Keratinocyte (primary cell): ENCODE data around the gene DENND6B. TPM values are rescaled to one million over a fixed set of nuclear protein-coding genes. Genes with fewer than 3 reads are reported as not detected.

Source experiments
- DNase-seq: peaks from one replicate; pipeline ENCODE4 v3.0.0-alpha.2; 2011; ENCODE audit warnings: low read depth, missing footprints, low spot score
- FAIRE-seq: peaks from 2 replicates; lab custom pipeline; 2011; peaks lifted over from hg19 to GRCh38; lab: Jason Lieb, UNC
- H2AFZ ChIP-seq: 2 replicates; pipeline ENCODE4 v1.6.0; 2012; ENCODE audit warnings: low read length, control low read depth, inconsistent platforms; ENCODE audit not compliant: control insufficient read depth
- H3K27ac ChIP-seq: 2 replicates; pipeline ENCODE4 v1.5.1; 2011; ENCODE audit warnings: low read length; ENCODE audit not compliant: control insufficient read depth, insufficient read depth
- H3K27me3 ChIP-seq: 3 replicates; pipeline ENCODE4 v1.6.0; 2011; ENCODE audit warnings: low read length; ENCODE audit not compliant: control insufficient read depth, insufficient read depth; ENCODE audit errors: extremely low read depth
- H3K36me3 ChIP-seq, 2 experiments: 2 replicates in 1 of 2; 3 replicates in 1 of 2; pipeline ENCODE4 v1.5.1; 2011; ENCODE audit warnings: low read length in 2 of 2, mild to moderate bottlenecking in 1 of 2; ENCODE audit not compliant: control insufficient read depth in 2 of 2, insufficient read depth in 2 of 2; ENCODE audit errors: extremely low read depth in 1 of 2
- H3K4me1 ChIP-seq: 3 replicates; pipeline ENCODE4 v1.5.1; 2011; ENCODE audit warnings: low read length; ENCODE audit not compliant: control insufficient read depth, insufficient read depth; ENCODE audit errors: extremely low read depth
- H3K4me2 ChIP-seq: 3 replicates; pipeline ENCODE4 v1.6.0; 2011; ENCODE audit warnings: low read depth, low read length; ENCODE audit not compliant: control insufficient read depth, insufficient read depth; ENCODE audit errors: extremely low read depth
- H3K4me3 ChIP-seq, 3 experiments: fragments of 200-600 bp in 1 of 3; sonication (generic) in 1 of 3; 2 replicates in 2 of 3; 3 replicates in 1 of 3; pipeline ENCODE4 v1.5.1; 2011 to 2016; ENCODE audit warnings: low read length in 3 of 3, mild to moderate bottlenecking in 3 of 3, control low read depth in 2 of 3, inconsistent platforms in 1 of 3, low read depth in 1 of 3, mixed read lengths in 1 of 3, mixed run types in 1 of 3, moderate library complexity in 1 of 3; ENCODE audit not compliant: control insufficient read depth in 2 of 3, insufficient read depth in 2 of 3; ENCODE audit errors: extremely low read depth in 1 of 3
- H3K79me2 ChIP-seq: 2 replicates; pipeline ENCODE4 v1.6.0; 2012; ENCODE audit warnings: low read length; ENCODE audit not compliant: control insufficient read depth, insufficient read depth
- H3K9ac ChIP-seq: 3 replicates; pipeline ENCODE4 v1.6.0; 2011; ENCODE audit warnings: low read length; ENCODE audit not compliant: control insufficient read depth, insufficient read depth; ENCODE audit errors: extremely low read depth
- H3K9me1 ChIP-seq: 3 replicates; pipeline ENCODE4 v1.6.0; 2011; ENCODE audit warnings: low read length; ENCODE audit not compliant: control insufficient read depth, insufficient read depth; ENCODE audit errors: extremely low read depth
- H3K9me3 ChIP-seq: 2 replicates; pipeline ENCODE4 v1.5.1; 2012; ENCODE audit warnings: low read depth, low read length; ENCODE audit not compliant: control insufficient read depth
- H4K20me1 ChIP-seq: 3 replicates; pipeline ENCODE4 v1.6.0; 2011; ENCODE audit warnings: low read length; ENCODE audit not compliant: control insufficient read depth, insufficient read depth; ENCODE audit errors: extremely low read depth
- CTCF ChIP-seq, 3 experiments: IDR thresholded peaks in 1 of 3; conservative IDR thresholded peaks in 1 of 3; optimal IDR thresholded peaks in 1 of 3; 2 replicates in 2 of 3; 3 replicates in 1 of 3; pipeline versions ENCODE3 to v1.5.1; 2011; ENCODE audit warnings: low read length in 3 of 3, mild to moderate bottlenecking in 3 of 3, moderate library complexity in 2 of 3, control low read depth in 1 of 3, inconsistent platforms in 1 of 3; ENCODE audit not compliant: insufficient read depth in 2 of 3; ENCODE audit errors: extremely low read depth in 1 of 3
- EZH2 ChIP-seq: IDR thresholded peaks from one replicate; pipeline ENCODE4 v1.6.1; 2012; ENCODE audit warnings: inconsistent platforms, mild to moderate bottlenecking, low read length, moderate library complexity
- dilution Hi-C: fragments of 300-500 bp; cut with MboI; formaldehyde crosslinking; loops from one replicate; pipeline ENCODE4 v1.7.0; 2020; ENCODE audit warnings: low sequenced_read_pairs; ENCODE audit not compliant: extremely low pct_ligation_motif_present
- polyA plus RNA-seq, 5 experiments: library from polyadenylated mRNA; depleted of rRNA in 3 of 5; stranded (reverse) in 3 of 5; stranded (forward) in 1 of 5; unstranded in 1 of 5; fragments of >200 nt; gene quantifications; 1 replicate in 1 of 5; 2 replicates in 3 of 5; 3 replicates in 1 of 5; pipeline versions ENCODE4 v1.2.1 to v1.2.3, GENCODE V29; 2011 to 2012; ENCODE audit warnings: missing spikeins in 2 of 5, low read depth in 1 of 5, low replicate concordance in 1 of 5

Gene DENND6B
- polyA plus RNA-seq, 1 donor (not counting 4 experiments of a cell fraction or from before 2014, with no cell fraction given) = 0.94 TPM

GRCh38 chr22:50315289-50316113 is 11.3 kb downstream of the DENND6B start:
- Histone ChIP-seq H3K36me3 (no peaks in the 10 kb centered on the region), H3K4me1 (peaks cover 4% of the 10 kb centered on the region), H3K27ac (no peak overlapping the region), H3K9me3 (no peaks in the 10 kb centered on the region), H2AFZ (no peak overlapping the region), H3K27me3 (peaks cover 15% of the 10 kb centered on the region), H3K9ac (no peak overlapping the region), H3K79me2 (no peaks in the 10 kb centered on the region), H3K9me1 (no peaks in the 10 kb centered on the region), H3K4me2 (no peak overlapping the region), H3K4me3 (no peak overlapping the region), H4K20me1 (no peaks in the 10 kb centered on the region)
- dilution Hi-C loops = no loop called here
- TF ChIP-seq CTCF (optimal IDR thresholded peaks at IDR 0.05 in 1 of 3, IDR thresholded peaks at IDR 0.05 in 1 of 3, conservative IDR thresholded peaks at IDR 0.05 in 1 of 3; ENCODE audit: extremely low read depth in 1 of 3, insufficient read depth in 2 of 3, low read length in 3 of 3) = no peak
- TF ChIP-seq EZH2 = no peak
- DNase-seq = no peak
- no peak for FAIRE-seq

DNA sequence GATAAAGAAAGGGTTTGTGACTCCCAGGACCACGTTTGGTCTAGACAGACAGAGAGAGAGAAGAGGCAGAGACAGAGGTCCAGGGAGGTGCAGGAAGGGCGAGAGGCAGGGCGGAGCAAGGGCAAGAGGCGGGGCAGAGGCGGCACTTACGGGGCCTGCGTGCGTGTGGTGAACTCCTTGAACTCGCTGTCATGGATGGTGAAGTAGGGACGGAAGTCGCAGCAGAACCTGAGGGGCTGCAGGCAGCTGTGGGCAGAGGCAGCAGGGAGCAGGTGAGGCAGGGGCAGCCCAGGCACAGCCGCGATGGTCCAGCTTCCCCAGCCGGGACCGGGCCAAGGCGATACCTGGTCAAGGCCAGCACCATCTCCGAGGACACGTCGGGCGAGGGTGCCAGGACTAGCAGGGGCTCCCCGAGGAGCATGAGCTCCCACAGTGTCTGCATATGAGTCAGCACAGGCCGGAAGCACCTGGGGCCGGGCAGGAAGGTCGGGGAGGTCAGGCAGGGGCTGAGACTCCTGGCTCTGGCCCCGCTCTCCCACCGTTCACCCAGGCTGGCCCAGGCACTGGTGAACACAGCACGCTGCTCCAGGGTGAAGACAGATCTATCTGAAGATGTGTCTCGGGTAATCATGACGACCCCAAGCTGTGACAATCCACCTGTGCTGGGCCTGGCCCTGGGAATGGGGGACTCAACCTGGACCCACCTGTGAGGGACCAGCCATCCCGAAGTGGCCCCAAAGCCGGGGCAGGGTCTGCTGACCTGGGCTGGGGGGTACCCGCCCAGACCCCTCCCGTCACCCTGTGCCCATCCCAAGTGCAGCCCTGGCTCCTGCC is 12.1 kb downstream of the DENND6B start:
- Histone ChIP-seq H4K20me1 (no peaks in the 10 kb centered on the region), H3K4me3 (no peak overlapping the region), H3K9ac (no peak overlapping the region), H3K9me3 (no peaks in the 10 kb centered on the region), H3K4me1 (peaks cover 4% of the 10 kb centered on the region), H3K79me2 (no peaks in the 10 kb centered on the region), H2AFZ (no peak overlapping the region), H3K4me2 (no peak overlapping the region), H3K27me3 (peaks cover 20% of the 10 kb centered on the region), H3K9me1 (no peaks in the 10 kb centered on the region), H3K36me3 (no peaks in the 10 kb centered on the region), H3K27ac (no peak overlapping the region)
- DNase-seq = no peak
- no peak for FAIRE-seq
- dilution Hi-C loops = no loop called here
- TF ChIP-seq EZH2 (no peak), CTCF (optimal IDR thresholded peaks at IDR 0.05 in 1 of 3, IDR thresholded peaks at IDR 0.05 in 1 of 3, conservative IDR thresholded peaks at IDR 0.05 in 1 of 3; ENCODE audit: extremely low read depth in 1 of 3, insufficient read depth in 2 of 3, low read length in 3 of 3) (no peak)
